DMS153 treated with DMSO at 0.1 percent for 48 hours (cell line): ENCODE data around the gene MFSD11.
A peak's percentile ranks its signal among the peaks of the same experiment; 100 is the strongest.
"Not testable (repeated sequence)": the region's sequence is repeated elsewhere in the genome, so short reads cannot be mapped to it uniquely, and the experiment has no call there.

Experiments used
- DNase-seq: peaks from one replicate; lab custom pipeline; 2025; ENCODE audit not compliant: unreplicated experiment; lab: John Stamatoyannopoulos, UW

The MFSD11 gene

DNA sequence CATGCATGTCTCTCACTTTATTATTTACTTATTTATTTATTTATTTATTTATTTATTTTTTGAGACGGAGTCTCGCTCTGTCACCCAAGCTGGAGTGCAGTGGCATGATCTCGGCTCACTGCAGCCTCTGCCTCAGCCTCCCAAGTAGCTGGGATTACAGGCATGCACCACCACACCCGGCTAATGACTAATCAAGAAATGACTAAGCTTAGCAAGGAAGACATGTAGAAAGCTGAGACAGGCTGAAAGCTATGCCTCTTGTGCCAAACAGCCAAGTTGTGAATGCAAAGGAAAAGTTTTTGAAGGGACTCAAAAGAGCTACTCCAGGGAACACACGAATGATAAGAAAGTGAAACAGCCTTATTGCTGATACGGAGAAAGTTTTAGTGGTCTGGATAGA lies 7.9 kb downstream of the MFSD11 start:
- not testable (repeated sequence) for DNase-seq

- no peak for DNase-seq
Observed at GRCh38 chr17:76747716-76748363, 9.9 kb downstream of the MFSD11 start.

GRCh38 chr17:76748657-76749056 lies 10.7 kb downstream of the MFSD11 start:
- DNase-seq: no peak

- DNase-seq: no peak
Observed at GRCh38 chr17:76751416-76751993, 13.6 kb downstream of the MFSD11 start.

- no peak for DNase-seq
Observed at GRCh38 chr17:76752006-76752405, 14.1 kb downstream of the MFSD11 start.

DNA sequence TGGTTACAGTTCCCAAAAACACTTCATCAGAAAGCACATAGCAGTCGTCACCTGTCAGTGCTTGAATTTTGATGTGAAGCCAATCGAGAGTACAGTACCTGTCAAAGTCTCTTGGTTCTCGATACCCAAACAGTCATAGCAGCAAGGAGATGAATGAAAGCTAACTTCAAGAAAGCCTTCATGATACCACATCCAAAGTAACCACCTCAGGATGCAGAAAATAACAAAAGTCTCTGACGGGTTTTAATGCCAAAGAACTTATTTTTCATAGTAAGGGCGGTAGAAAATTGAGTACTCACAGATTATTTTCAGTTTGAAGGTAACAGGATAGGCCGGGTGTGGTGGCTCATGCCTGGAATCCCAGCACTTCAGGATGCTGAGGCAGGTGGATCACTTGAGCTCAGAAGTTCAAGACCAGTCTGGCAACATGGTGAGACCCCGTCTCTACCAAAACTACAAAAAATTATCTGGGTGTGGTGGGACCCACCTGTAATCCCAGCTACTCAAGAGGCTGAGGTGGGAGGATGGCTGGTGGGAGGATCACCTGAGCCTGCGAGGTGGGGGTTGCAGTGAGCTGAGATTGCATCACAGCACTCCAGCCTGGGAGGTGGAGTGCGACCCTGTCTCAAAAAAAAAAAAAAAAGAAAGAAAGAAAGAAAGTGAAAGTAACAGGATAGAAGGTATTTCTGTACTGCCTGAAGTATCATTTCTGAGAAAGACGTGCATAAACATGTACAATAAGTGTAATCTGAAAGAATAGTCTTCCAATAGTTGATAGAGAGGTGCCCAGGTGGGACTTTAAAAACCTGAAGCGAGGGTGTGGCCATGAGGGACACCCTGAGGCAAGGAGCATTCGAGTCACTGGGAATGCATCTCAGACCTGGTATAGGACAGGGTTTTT lies 15.4 kb downstream of the MFSD11 start:
- DNase-seq: no peak

DNA sequence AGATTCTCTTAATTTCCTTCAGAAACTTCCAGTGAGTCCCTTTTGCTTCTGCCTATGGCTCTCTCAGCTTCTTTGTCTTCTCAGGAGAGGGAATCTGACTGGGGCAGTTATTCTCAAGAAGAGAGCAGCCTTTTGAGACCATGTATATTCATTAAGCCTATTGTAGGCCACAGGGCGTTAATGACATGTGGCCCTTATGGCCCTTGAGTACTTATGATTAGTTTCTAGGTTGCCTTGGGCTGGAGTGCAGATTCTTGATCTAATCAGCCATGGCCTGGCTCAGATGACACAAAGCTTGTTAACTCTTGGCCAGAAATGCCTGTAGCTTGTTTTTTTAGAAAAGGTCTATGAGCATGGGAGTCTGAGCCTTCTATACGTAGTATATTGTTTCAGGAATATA lies 17.4 kb downstream of the MFSD11 start:
- no peak for DNase-seq

DNA sequence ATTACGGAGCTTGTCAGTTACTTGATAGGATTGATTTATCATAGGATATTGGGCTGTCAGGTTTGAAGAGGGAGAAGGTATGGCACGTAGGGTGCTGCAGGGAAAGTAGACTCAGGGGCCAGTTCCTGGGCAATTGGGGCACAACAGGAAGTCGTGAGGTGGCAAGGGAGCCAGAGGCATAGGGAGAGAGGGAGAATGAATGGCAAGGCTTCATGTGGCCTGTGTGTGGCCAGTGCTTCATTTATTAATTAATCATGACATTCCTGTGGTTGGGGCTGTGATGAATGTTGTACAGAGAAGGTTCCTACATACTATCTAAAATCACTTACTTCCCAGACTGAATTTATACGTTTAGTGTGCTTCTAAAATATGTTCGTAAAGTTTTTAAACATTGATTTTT lies 19.3 kb downstream of the MFSD11 start:
- DNase-seq: no peak

GRCh38 chr17:76758570-76758969 lies 20.7 kb downstream of the MFSD11 start:
- DNase-seq: no peak

- DNase-seq: no peak
Observed at GRCh38 chr17:76772842-76773525, 35.1 kb downstream of the MFSD11 start.

DNA sequence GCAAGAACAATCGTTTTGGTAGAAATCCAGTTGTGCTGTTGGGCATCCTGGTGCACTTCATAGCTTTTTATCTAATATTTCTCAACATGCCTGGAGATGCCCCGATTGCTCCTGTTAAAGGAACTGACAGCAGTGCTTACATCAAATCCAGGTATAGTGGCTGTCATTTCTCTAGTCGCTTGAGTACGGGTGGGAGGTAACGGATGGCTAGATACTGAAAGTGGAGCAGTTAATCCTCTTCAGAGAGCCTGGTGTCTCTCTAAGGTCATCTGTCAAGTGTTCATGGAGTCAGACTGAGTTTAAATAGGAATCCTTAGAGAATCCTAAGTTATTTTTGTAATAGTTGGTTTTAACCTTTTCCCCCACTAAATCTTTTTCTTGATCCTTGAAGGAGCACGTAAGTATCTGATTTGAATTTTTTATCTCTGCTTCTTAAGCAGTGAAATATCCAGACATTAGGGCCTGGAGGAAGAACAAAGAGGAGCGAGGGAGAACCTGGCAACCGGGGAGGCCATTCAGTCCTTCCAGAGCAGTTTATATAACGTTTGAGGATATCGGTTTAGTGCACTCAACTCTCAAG lies 37.2 kb downstream of the MFSD11 start:
- no peak for DNase-seq

DNA sequence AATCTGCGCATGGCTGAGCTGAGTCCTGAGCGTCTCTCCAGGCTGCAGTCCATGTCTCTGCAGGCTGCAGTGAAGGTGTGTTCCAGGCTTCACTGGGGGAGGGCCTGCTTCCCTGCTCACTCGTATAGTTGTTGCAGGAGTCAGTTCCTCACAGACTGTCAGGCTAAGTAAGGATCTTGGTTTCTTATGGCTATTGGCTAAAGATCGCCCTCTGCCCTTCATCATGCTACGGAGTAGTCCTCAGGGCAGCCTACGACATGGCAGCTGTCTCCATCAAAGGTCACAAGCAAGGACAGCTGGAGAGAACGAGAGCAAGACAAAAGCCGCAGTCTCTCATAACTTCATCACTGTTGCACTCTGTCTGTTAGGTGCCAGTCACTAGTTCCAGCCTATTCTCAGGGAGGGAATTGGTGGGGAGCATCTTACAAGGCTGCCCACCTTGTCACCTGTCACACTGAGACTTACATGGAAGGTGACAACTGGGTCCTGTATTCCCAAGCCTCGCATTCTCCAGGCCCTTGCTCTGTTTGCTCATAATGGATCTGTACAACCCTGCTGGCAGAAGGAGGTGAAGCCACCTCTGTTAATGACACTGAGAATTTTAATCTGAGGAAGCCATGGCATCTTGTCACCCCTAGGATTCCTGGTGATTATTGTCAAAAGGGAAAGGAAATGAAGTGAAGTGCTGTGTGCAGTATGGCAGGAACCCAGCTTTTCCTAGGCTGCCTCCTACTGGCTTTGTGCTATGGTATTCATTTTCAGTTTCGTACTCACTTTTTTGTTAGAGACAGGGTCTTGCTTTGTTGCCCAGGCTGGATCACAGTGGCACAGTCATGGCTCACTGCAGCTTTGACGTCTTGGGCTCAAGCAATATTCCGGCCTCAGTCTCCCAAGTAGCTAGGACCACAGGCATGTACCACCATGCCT lies 43.4 kb downstream of the MFSD11 start:
- no peak for DNase-seq

GRCh38 chr17:76783146-76783545 lies 45.2 kb downstream of the MFSD11 start:
- DNase-seq: no peak

DNA sequence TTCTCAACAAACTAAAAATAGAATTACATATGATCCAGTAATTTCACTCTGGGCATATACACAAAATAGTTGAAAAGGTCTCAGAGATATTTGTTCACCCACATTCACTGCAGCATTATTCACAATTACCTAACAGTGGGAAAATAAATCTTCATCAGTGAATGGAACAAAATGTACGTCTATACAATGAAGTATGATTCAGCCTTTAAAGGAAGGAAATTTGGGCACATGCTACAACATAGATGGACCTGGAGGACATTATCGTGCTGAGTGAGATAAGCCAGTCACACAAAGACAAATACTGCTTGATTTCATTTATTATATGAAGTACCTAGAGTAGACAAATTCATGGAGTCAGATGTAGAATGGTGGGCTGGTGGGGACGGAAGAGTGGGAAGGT lies 47.0 kb downstream of the MFSD11 start:
- no peak for DNase-seq

DNA sequence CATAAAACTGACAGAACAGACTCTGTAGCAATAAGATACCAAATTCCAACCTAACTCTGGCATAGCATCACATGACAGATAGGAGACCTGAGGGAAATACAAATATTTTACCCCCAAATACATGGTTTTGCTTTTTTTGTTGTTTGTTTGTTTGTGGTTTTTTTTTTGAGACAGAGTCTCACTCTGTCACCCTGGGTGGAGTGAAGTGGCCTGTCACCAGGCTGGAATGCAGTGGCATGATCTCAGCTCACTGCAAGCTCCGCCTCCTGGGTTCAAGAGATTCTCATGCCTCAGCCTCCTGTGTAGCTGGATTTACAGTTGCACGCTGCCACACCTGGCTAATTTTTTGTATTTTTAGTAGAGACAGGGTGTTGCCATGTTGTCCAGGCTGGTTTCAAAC lies 49.9 kb downstream of the MFSD11 start:
- not testable (repeated sequence) for DNase-seq

DNA sequence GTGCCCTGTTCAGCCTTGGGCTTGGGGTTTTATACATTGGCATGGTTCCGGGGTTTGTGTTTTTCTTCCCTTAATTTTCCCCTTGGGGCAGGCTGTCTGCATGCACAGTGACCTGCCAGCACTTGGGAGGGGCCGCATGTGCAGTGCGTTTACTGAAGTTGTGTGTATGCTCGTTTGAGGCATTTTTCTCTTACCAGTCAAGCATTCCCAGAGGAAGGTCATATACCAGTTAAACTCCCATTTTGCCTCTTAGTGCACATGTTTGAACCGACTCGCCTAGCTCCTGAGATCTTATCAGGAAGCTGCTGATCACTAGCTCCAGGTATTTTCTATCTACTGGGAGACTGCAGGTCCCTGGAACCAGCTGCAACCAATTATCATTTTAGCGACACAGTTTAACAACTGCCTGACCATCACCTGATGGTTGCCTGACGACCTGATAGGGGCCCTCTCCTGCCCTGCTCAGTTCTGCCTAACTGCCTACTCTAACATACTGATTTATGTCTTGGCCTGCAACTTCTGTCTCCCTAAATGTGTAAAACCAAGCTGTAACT lies 51.4 kb downstream of the MFSD11 start:
- DNase-seq: peak; percentile 34

DNA sequence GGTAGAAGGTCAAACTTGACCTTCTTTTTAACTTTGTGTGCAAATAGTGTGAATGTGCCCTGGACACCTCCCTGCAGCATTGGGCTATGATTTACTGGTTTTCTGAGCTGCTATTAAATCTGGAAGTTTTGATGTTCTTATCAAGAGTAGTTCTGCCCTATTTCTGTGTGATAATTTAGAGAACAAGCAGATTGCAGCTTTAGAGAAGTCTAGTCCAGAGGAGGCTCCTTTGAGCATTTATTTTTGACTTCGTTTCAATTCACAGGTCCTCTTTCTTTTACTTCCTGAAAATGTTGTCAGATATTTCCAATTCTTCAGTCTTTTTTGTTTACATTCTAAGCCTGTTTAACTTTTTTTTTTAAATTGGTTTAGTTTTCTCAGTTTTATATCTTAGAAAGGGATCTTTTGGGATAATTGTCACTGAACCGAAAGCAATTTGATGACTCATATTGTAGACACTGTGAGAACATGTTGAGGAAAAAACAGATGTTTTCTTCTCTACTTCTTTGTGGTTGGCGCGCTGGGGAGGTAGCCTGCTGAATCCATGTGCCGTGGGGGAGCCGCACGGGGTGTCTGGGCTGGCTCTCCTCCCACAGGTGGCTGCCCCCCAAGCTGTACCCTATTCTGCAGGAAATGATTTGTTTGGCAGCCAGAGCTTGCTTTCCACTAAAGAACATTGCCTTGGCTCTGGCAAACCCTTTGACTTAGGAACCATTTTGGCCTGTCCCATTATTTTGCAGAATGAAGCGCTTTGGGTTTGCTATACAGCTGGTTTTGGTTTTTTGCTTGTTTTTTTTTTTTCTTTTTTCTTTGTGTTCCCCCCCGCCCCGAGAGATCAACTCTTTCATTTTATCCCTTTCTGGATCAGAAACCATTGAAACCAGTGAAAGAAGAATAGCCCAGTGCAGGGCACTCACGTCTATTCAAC lies 53.4 kb downstream of the MFSD11 start:
- no peak for DNase-seq

- no peak for DNase-seq
Observed at GRCh38 chr17:76792348-76792747, 54.4 kb downstream of the MFSD11 start.

GRCh38 chr17:76793775-76794174 lies 55.9 kb downstream of the MFSD11 start:
- no peak for DNase-seq
